SKM-1 (cell line): ENCODE measurements around the gene CCDC190.
A peak's percentile ranks its signal among the peaks of the same experiment; 100 is the strongest.
"Not testable (repeated sequence)": the region's sequence is repeated elsewhere in the genome, so short reads cannot be mapped to it uniquely, and the experiment has no call there.

Source experiments
- DNase-seq: peaks from one replicate; lab custom pipeline; 2025; ENCODE audit not compliant: unreplicated experiment; lab: John Stamatoyannopoulos, UW

CCDC190 gene

GRCh38 chr1:162861101-162861500, at the start of gene CCDC190:
CCDC190 (minus strand) TSS chr1:162861175; CDS start chr1:162859646, 1,529 bp downstream.
- no peak for DNase-seq

- DNase-seq = no peak
These were observed 49.2 kb upstream of the CCDC190 start for GRCh38 chr1:162910161-162910560.

GRCh38 chr1:162908780-162909179, 47.8 kb upstream of the CCDC190 start:
- no peak for DNase-seq

GRCh38 chr1:162908236-162908635, 47.3 kb upstream of the CCDC190 start:
- no peak for DNase-seq

GRCh38 chr1:162906485-162906884, 45.5 kb upstream of the CCDC190 start:
- no peak for DNase-seq

GRCh38 chr1:162905174-162906158, 44.5 kb upstream of the CCDC190 start:
- DNase-seq = no peak

- no peak for DNase-seq
These were observed 43.6 kb upstream of the CCDC190 start for GRCh38 chr1:162904579-162904978.

GRCh38 chr1:162904023-162904422, 43.0 kb upstream of the CCDC190 start:
- no peak for DNase-seq

- DNase-seq = no peak
These were observed 42.3 kb upstream of the CCDC190 start for GRCh38 chr1:162903246-162903645.

GRCh38 chr1:162902416-162902815, 41.4 kb upstream of the CCDC190 start:
- DNase-seq = no peak

- DNase-seq = no peak
These were observed 40.3 kb upstream of the CCDC190 start for GRCh38 chr1:162901243-162901642.

- DNase-seq = no peak
These were observed 38.6 kb upstream of the CCDC190 start for GRCh38 chr1:162899422-162900146.

GRCh38 chr1:162893612-162893908, 32.6 kb upstream of the CCDC190 start:
- DNase-seq = no peak

- peak; percentile 95 for DNase-seq
These were observed 32.1 kb upstream of the CCDC190 start for GRCh38 chr1:162892906-162893611.

GRCh38 chr1:162889989-162890388, 29.0 kb upstream of the CCDC190 start:
- no peak for DNase-seq

GRCh38 chr1:162886705-162887104, 25.7 kb upstream of the CCDC190 start:
- DNase-seq = no peak

- no peak for DNase-seq
These were observed 24.3 kb upstream of the CCDC190 start for GRCh38 chr1:162885265-162885664.

GRCh38 chr1:162884831-162885230, 23.9 kb upstream of the CCDC190 start:
- no peak for DNase-seq

- DNase-seq = no peak
These were observed 21.3 kb upstream of the CCDC190 start for GRCh38 chr1:162882248-162882674.

- DNase-seq = no peak
These were observed 20.6 kb upstream of the CCDC190 start for GRCh38 chr1:162881590-162881989.

- not testable (repeated sequence) for DNase-seq
These were observed 19.6 kb upstream of the CCDC190 start for GRCh38 chr1:162880617-162881016.
